HG03280 (cell line): ENCODE results near the gene NDUFS4.
"Not testable (repeated sequence)": the region's sequence is repeated elsewhere in the genome, so short reads cannot be mapped to it uniquely, and the experiment has no call there.

ENCODE experiments used
- ATAC-seq: cut with Tn5 transposase; IDR thresholded peaks from one replicate; pipeline ENCODE4 v1.9.1; 2021; ENCODE audit warnings: mild to moderate bottlenecking, moderate library complexity; ENCODE audit not compliant: unreplicated experiment

Gene NDUFS4

DNA sequence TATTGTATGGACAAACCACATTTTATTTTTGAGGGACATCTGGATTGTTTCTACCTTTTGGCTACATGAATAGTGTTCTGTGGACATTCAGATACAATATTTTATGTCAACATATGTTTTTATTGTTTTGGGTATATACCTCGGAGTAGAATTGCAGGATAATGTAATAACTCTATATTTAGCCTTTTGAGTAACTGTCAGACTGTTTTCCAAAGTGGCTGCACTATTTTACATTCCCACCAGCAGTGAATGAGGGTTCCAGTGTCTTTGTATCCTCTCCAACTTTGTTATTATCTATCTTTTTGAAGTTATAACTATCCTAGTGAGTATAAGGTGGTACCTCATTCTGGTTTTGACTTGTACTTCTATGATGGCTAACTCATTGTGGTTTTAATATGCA is 11.0 kb downstream of the NDUFS4 start:
- no peak for ATAC-seq

DNA sequence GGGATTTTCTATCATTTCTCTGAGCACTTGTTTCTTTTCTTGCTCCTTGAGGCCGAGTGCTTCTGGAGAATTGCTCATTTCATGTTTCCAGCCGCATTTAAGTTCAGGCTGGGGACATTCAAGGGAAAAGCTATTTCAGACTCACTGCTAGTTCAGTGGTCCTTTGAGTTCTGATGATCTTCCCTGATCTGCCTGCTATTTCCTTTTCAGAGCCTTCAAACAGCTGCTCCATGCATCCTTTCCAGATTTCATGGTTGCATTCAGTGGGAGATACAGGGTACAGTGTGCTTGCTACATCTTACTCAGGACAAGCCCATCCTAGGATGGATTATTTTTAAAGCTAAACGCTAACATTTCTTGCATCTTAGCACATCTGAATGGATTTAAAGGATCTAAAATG is 14.7 kb downstream of the NDUFS4 start:
- no peak for ATAC-seq

- ATAC-seq, result no peak
Measured at GRCh38 chr5:53575831-53576230, 15.4 kb downstream of the NDUFS4 start.

GRCh38 chr5:53576674-53577073 is 16.2 kb downstream of the NDUFS4 start:
- ATAC-seq, result no peak

DNA sequence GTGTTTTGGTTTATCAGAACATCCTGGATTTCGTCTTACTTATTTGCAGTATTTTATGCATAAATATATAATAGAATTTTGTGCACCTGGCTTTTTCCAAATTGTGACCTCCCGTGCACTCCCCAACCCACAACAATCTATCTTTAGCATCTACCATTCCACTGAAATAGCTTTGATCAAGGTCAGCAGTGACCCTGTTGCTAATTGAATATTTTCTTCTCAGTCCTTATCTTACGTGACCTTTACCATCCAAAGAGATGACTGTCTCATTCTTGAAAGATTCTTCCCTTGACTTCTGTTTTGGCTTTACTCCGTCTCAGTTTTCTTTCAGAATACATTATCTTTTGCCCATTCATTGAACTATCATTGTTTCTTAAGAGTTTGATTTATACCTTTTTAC is 18.4 kb downstream of the NDUFS4 start:
- ATAC-seq, result no peak

DNA sequence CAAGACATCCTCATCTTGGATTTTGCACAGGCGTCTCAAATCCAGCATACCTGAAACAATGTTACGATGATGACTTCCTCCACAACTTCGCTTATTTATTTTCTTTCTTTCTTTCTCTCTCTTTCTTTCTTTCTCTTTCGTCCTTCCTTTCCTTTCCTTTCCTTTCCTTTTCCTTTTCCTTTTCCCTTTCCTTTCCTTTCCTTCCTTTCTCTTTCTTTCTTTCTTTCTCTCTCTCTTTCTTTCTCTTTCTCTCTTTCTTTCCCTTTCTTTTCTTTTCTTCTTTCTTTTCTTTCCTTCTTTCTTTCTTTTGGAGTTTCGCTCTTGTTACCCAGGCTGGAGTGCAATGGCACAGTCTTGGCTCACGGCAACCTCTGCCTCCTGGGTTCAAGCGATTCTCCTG is 20.1 kb downstream of the NDUFS4 start:
- ATAC-seq, result no peak

DNA sequence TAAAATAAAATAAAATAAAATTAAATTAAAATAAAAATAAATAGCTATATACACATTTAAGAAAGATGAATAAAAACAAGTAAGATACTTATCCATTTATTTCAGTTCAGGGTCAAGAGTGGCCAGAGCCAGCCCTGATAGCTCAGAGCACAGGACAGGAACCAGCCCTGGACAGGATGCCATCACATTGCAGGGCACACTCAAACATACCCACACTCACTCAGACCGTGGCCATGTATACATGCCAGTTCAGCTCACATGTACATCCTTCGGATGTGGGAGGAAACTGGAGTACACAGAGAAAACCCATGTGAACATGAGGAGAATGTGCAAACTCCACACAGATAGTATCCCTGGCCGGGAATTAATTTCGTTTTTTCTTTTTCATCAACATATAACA is 21.8 kb downstream of the NDUFS4 start:
- ATAC-seq, result no peak

DNA sequence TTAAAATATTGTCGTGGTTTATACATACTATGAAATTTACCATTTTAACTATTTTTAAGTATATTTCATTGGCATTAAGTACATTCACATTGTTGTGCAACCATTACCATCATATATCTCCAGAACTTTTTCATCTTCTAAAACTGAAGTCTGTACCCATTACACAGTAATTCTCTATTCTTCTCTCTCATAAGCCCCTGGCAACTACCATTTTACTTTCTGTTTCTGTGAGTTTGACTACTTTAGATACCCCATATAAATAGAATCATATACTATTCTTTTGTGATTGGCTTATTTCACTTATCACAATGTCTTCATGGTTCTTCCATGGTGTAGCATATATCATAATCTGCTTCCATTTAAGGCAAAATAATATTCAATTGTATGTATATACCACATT is 30.3 kb downstream of the NDUFS4 start:
- ATAC-seq, result no peak

- ATAC-seq, result no peak
Measured at GRCh38 chr5:53594419-53594818, 34.0 kb downstream of the NDUFS4 start.

DNA sequence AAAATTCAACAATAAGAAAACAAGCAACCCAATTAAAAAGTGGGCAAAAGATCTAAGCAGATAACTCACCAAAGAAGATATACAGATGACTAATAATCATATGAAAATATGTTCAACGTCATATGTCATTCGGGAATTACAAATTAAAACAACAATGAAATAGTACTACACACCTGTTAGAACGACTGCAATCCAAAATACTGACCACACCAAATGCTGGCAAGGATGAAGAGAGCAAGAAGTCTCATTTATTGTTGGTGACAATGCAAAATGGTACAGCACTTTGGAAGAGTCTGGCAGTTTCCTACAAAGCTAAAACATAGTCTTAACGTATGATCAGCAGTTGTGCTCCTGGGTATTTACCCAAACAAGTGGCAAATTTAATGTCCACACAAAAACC is 37.5 kb downstream of the NDUFS4 start:
- ATAC-seq, result no peak

GRCh38 chr5:53601570-53601969 is 41.1 kb downstream of the NDUFS4 start:
- ATAC-seq, result no peak

GRCh38 chr5:53603009-53603687 is 42.7 kb downstream of the NDUFS4 start:
- no peak for ATAC-seq

DNA sequence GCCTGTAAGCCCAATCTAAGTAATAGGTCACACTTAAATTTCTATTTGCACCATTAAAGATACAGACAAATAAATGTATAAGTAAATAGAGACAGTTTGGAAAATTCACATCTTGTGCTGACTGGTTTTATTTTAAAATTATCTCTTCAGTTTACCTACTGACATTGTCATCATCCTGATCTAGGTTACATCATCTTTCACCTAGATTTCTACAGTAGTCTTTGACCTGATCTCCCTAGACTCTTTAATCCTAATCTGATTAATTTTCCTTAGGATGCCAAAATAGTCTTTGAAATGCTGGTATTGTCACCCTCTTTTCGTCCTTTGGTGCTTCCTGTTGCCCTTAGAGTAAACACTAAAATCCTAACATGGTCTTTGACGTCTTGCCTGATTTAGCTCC is 43.9 kb downstream of the NDUFS4 start:
- no peak for ATAC-seq

- ATAC-seq, result no peak
Measured at GRCh38 chr5:53607886-53608285, 47.4 kb downstream of the NDUFS4 start.

GRCh38 chr5:53608897-53609296 is 48.5 kb downstream of the NDUFS4 start:
- not testable (repeated sequence) for ATAC-seq

- no peak for ATAC-seq
Measured at GRCh38 chr5:53613061-53613460, 52.6 kb downstream of the NDUFS4 start.

GRCh38 chr5:53613536-53613935 is 53.1 kb downstream of the NDUFS4 start:
- ATAC-seq, result no peak

DNA sequence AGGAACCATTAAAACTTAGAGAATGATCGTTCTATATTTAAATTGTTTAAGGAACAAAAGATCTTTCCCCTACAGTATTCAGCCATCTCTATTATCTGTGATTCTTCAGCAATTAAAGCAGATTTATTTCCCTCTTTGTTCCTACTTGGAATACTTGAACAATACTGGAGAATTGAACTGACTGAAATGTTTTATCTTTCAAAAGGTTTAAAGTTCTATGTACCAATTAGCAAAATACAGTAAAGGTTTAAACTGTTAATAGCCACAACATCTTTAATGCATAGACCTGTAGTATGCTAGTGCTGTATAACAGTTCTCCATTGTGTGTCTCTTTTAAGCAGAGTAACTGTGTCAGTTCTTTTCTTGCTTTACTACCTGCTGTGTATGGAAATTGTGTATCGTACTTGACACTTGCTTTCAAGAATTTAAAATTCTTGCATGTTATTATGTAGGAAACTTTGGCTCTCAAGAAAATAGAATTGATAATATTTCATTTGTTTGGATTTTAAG is 54.0 kb downstream of the NDUFS4 start:
- ATAC-seq, result no peak

DNA sequence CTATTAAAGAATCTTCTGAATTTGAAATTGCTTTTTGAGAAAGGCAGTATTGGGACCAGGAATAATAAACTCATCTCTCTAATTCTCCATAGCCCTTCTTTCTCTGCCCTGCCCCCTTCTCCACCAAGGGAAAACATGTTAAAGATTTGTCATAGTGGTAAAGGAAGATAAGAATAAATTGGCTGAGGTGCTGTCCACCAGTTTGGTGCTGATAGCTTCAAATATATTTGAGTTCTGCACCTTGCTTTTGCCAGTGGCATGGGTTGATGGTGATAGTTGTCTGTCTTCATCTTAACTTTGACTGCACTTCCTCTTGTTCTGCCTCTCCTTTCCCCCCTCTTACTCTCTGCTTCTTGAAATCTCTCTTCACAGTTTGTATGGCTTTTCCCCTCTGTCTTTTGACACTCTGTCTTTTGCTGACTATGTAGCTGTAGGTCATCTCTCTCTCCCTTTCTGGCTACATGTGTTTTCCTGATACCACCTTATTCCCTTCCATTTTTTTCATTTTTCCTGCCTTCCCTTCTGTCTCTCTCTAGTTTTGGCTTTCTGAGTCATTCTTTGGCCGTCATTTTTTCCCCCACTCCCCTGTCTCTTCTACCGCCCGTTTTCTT is 56.6 kb downstream of the NDUFS4 start:
- ATAC-seq, result no peak

GRCh38 chr5:53631251-53631650 is 70.8 kb downstream of the NDUFS4 start:
- ATAC-seq, result no peak

DNA sequence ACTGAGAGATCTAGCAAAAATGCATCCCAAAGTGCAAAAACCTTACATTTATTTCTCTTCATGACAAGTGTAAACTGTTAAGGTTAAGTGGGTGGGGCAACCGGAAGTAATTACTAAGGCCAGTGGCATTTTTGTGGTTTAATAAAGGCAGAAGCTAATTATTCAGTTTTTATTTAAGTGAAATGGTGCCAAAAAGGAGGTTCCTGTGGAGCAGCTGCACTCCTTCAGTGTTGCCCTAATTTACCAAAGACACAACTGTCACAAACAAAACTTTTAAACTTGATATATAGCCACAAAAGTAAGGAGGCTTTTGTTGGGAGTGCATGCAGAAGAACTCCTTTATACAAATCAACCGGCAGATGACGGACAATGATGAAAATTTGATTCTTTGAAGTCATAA is 81.6 kb downstream of the NDUFS4 start:
- no peak for ATAC-seq

GRCh38 chr5:53643445-53643844 is 83.0 kb downstream of the NDUFS4 start:
- ATAC-seq, result no peak

- no peak for ATAC-seq
Measured at GRCh38 chr5:53645078-53645477, 84.6 kb downstream of the NDUFS4 start.
